SK-N-SH (cell line): Measurements from ENCODE around the gene KANK4.

ENCODE experiments used
- CHD2 ChIP-seq: fragments of 150-350 bp; IDR thresholded peaks from 2 replicates; pipeline ENCODE4 v1.6.1; 2018; ENCODE audit warnings: low read length; ENCODE audit not compliant: partially characterized antibody
- CTCF ChIP-seq: fragments of 200-600 bp; sonication (generic); IDR thresholded peaks from 2 replicates; pipeline ENCODE4 v1.6.1; 2017; ENCODE audit warnings: antibody characterized with exemption, mild to moderate bottlenecking, moderate library complexity
- EP300 ChIP-seq, 2 experiments: IDR thresholded peaks; 2 replicates each; pipeline versions ENCODE4 v1.4.0 to v1.6.1; 2012; ENCODE audit warnings: borderline replicate concordance in 1 of 2, low read depth in 1 of 2, low read length in 1 of 2
- FOXM1 ChIP-seq: IDR thresholded peaks from 2 replicates; pipeline ENCODE4 v1.4.0; 2012; ENCODE audit warnings: low read depth, mild to moderate bottlenecking
- GATA2 ChIP-seq: sonication (generic); formaldehyde crosslinking; IDR thresholded peaks from 2 replicates; pipeline ENCODE4 v1.5.0; 2020; ENCODE audit warnings: mild to moderate bottlenecking, missing genetic modification reagents
- JUND ChIP-seq: IDR thresholded peaks from 2 replicates; pipeline ENCODE4 v1.4.0; 2012
- MAX ChIP-seq: IDR thresholded peaks from 2 replicates; pipeline ENCODE4 v1.4.0; 2012; ENCODE audit warnings: low read depth
- MEF2A ChIP-seq: IDR thresholded peaks from 2 replicates; pipeline ENCODE4 v1.4.0; 2012; ENCODE audit warnings: low read depth, borderline replicate concordance
- POLR2AphosphoS5 ChIP-seq: IDR thresholded peaks from 2 replicates; pipeline ENCODE4 v1.6.1; 2012; ENCODE audit warnings: low read depth, low read length
- RXRA ChIP-seq: IDR thresholded peaks from 2 replicates; pipeline ENCODE4 v1.4.0; 2012; ENCODE audit warnings: low read depth, mild to moderate bottlenecking, borderline replicate concordance
- SIN3A ChIP-seq: IDR thresholded peaks from 2 replicates; pipeline ENCODE4 v1.6.1; 2012; ENCODE audit warnings: low read depth, mild to moderate bottlenecking, low read length, moderate library complexity, borderline replicate concordance

DNA sequence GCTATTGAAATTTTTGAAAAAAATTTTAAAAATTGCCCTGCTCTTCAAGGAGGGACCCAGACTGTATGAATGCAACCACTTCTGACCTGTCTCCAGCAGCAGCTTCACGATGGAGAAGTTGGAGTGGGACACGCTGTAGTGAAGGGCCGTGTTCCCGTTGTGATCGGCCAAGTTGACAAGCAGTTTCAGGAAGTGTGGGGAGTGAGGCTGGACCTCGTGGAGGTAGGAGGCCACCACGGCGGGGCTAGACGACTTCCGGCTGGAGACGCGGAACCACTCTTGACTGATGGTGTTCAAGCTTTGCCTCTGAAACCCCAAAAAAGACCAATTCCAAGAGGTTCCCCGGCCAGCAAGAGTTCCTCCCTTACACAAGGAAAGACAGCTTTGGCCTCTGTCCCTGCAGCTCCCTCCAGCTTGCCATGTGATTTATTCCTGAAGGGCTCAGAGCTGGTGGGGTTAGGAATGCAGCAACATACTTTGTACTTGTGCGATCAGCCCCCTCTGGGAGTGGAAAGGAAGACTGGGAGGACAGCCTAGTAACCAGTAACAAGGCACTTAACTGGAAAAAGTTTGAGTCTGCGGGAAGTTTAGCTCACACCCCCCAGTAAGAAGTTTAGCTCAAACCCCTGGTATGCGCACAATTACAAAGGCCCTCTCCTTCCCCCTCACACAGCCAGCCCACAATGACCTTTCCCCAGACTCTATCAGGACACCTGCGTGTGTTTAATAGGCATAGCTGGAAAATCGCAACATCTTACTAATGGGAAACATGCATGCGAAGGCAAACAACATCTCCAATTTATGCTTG, 56.0 kb downstream of the KANK4 start:
- TF ChIP-seq CTCF: no peak
- no peak for TF ChIP-seq CHD2
- no peak for TF ChIP-seq GATA2 (CRISPR knock-in tag)
- no peak for TF ChIP-seq MAX
- TF ChIP-seq FOXM1: no peak
- no peak for TF ChIP-seq JUND
- TF ChIP-seq RXRA: no peak
- no peak for TF ChIP-seq POLR2AphosphoS5
- no peak for TF ChIP-seq SIN3A
- no peak for TF ChIP-seq EP300 (IDR thresholded peaks at IDR 0.05; ENCODE audit: borderline replicate concordance in 1 of 2, low read depth in 1 of 2, low read length in 1 of 2)
- TF ChIP-seq MEF2A: no peak
